Measurements from ENCODE around the gene NGEF. TPM values are rescaled to one million over a fixed set of nuclear protein-coding genes. Genes with fewer than 3 reads are reported as not detected.

NGEF gene
- total RNA-seq, 2 experiments from 2014 or later, result 0.63 TPM; not detected in 1

GRCh38 chr2:233031556-233032500 is 18.8 kb upstream of the NGEF start:
- no peaks in the 10 kb centered on the region for H3K9me3 Mint-ChIP-seq

DNA sequence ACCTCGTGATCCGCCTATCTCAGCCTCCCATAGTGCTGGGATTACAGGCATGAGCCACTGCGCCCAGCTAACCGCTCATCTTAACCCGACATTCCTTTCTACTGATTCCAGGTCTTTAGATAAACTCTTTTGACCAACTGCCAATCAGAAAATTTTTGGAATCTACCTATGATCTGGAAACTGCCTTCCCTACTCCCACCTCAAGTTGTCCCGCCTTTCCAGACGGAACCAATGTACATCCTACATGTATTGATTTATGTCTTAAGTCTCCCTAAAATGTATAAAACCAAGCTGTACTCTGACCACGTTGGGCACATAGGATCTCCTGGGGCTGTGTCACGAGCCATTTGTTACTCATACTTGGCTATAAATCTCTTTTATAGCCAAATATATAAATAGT is 16.3 kb upstream of the NGEF start:
- no peak overlapping the region for H3K27ac Mint-ChIP-seq
- POLR2A ChIA-PET, result no interaction called here
- no peaks in the 10 kb centered on the region for H3K9me3 Mint-ChIP-seq
- no peaks in the 10 kb centered on the region for H3K36me3 Mint-ChIP-seq (ENCODE audit: low read depth)
- no peaks in the 10 kb centered on the region for H3K4me1 Mint-ChIP-seq (ENCODE audit: low read depth)
- no peak for ATAC-seq
- CTCF ChIA-PET, result interaction anchor here (0.7 to 2.8 kb wide), 13 partner anchors 11 to 226 kb away, joined by 3 to 12 read pairs (median 3); partner anchors contain the start of gene INPP5D
- intact Hi-C loops (cut with micrococcal nuclease), result no loop called here
- no peak for TF ChIP-seq CTCF (IDR thresholded peaks at IDR 0.05)
- no peaks in the 10 kb centered on the region for H3K27me3 Mint-ChIP-seq
- H3K4me3 Mint-ChIP-seq, result no peak overlapping the region
- no peak for DNase-seq

More at GRCh38 chr2:233031556-233032500, 18.8 kb upstream of the NGEF start:
- ChIA-PET CTCF (interaction anchor here (0.8 to 3.4 kb wide), 3 partner anchors 10 to 29 kb away, joined by 3 to 20 read pairs (median 4); partner anchors contain the start of gene INPP5D), POLR2A (no interaction called here)
- no peaks in the 10 kb centered on the region for H3K27me3 Mint-ChIP-seq
- H3K4me1 Mint-ChIP-seq (ENCODE audit: low read depth), result no peaks in the 10 kb centered on the region
- ATAC-seq (no peak), DNase-seq (no peak)
- H3K36me3 Mint-ChIP-seq (ENCODE audit: low read depth), result no peaks in the 10 kb centered on the region
- no peak for TF ChIP-seq CTCF (IDR thresholded peaks at IDR 0.05)
- no peak overlapping the region for H3K27ac Mint-ChIP-seq
- intact Hi-C loops (cut with micrococcal nuclease), result no loop called here
- no peak overlapping the region for H3K4me3 Mint-ChIP-seq

DNA sequence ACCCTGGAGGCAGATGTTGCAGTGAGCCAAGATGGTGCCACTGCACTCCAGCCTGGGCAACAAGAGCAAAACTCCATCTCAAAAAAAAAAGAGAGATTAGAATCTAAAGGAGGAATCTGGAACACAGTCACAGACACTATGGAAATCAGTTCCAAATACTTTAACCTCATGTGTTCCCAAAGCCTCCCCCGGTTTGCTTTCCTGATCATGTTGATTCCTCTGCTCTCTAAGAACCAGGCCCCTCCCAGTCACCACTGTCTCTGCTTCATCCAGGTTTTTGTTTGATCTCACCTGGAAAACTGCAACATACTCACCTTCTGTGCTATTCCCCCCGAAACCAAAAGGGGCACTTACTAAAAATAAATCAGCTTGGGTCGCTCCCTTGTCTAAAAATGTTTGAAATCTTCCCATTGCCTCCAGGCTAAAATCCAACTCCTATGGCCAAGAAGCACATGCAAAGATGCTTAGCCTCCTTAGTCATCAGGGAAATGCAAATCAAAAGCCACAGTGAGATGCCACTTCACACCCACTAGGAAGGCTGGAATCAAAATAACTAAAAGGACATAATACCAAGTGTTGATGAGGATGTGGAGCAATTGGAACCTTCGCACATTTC is 13.2 kb upstream of the NGEF start:
- Mint-ChIP-seq H3K4me3 (no peak overlapping the region), H3K9me3 (no peaks in the 10 kb centered on the region), H3K27ac (no peak overlapping the region), H3K4me1 (ENCODE audit: low read depth) (no peaks in the 10 kb centered on the region), H3K27me3 (no peaks in the 10 kb centered on the region), H3K36me3 (ENCODE audit: low read depth) (no peaks in the 10 kb centered on the region)
- CTCF ChIA-PET, result interaction anchor here (2.5 kb wide), 1 partner anchor 28 kb away, joined by 8 read pairs; no protein-coding TSS in a partner anchor
- ATAC-seq, result no peak
- POLR2A ChIA-PET, result no interaction called here
- no peak for DNase-seq
- intact Hi-C loops (cut with micrococcal nuclease), result no loop called here
- no peak for TF ChIP-seq CTCF (IDR thresholded peaks at IDR 0.05)

GRCh38 chr2:233025706-233026105 is 12.7 kb upstream of the NGEF start:
- intact Hi-C loops (cut with micrococcal nuclease), result no loop called here
- Mint-ChIP-seq H3K4me1 (ENCODE audit: low read depth) (no peaks in the 10 kb centered on the region), H3K4me3 (no peak overlapping the region), H3K27me3 (no peaks in the 10 kb centered on the region), H3K9me3 (no peaks in the 10 kb centered on the region), H3K27ac (no peak overlapping the region), H3K36me3 (ENCODE audit: low read depth) (no peaks in the 10 kb centered on the region)
- no peak for TF ChIP-seq CTCF (IDR thresholded peaks at IDR 0.05)
- ChIA-PET CTCF (interaction anchor here (2.5 kb wide), 1 partner anchor 29 kb away, joined by 8 read pairs; no protein-coding TSS in a partner anchor), POLR2A (no interaction called here)
- DNase-seq, result no peak
- ATAC-seq, result no peak
